ENCODE results near the gene CBX2.

The CBX2 gene

GRCh38 chr17:79831265-79832217, 53.6 kb downstream of the CBX2 start:
- DNase-seq: no peak

- no peak for DNase-seq
These were observed 54.5 kb downstream of the CBX2 start for GRCh38 chr17:79832218-79833109.

- DNase-seq: no peak
These were observed 55.1 kb downstream of the CBX2 start for GRCh38 chr17:79833110-79833450.

- DNase-seq: no peak
These were observed 56.0 kb downstream of the CBX2 start for GRCh38 chr17:79833744-79834564.

- DNase-seq: peak; percentile 48
These were observed 56.9 kb downstream of the CBX2 start for GRCh38 chr17:79834565-79835469.

- no peak for DNase-seq
These were observed 57.5 kb downstream of the CBX2 start for GRCh38 chr17:79835470-79835899.

- no peak for DNase-seq
These were observed 58.1 kb downstream of the CBX2 start for GRCh38 chr17:79835953-79836509.

GRCh38 chr17:79836510-79836971, 58.6 kb downstream of the CBX2 start:
- DNase-seq: no peak

GRCh38 chr17:79836972-79837887, 59.3 kb downstream of the CBX2 start:
- DNase-seq: peak; percentile 38
